HL-60 (cell line): ENCODE results near the gene TOPAZ1.

Source experiments
- DNase-seq, 2 experiments: peaks; one replicate each; pipeline ENCODE4 v3.0.0-alpha.2; 2010 to 2020; ENCODE audit warnings: low read depth in 1 of 2, low spot score in 1 of 2
- H3K27ac ChIP-seq: fragments of 250-450 bp; sonication (Bioruptor Pico); replicated peaks from 2 replicates; pipeline ENCODE4 v1.5.1; 2020; ENCODE audit warnings: mild to moderate bottlenecking, moderate library complexity
- H3K27me3 ChIP-seq: fragments of 250-450 bp; sonication (Bioruptor Pico); 2 replicates; pipeline ENCODE4 v1.5.1; 2021; ENCODE audit warnings: mild to moderate bottlenecking, moderate library complexity; ENCODE audit not compliant: insufficient read depth, poor library complexity, severe bottlenecking
- H3K4me3 ChIP-seq: replicated peaks from 2 replicates; pipeline ENCODE4 v1.5.1; 2011; ENCODE audit warnings: mild to moderate bottlenecking, control low read depth, low read length; ENCODE audit not compliant: insufficient read depth
- CTCF ChIP-seq: IDR thresholded peaks from one replicate; pipeline ENCODE4 v1.5.1; 2011; ENCODE audit warnings: low read length, control low read depth, inconsistent platforms; ENCODE audit not compliant: insufficient read depth
- GABPA ChIP-seq: IDR thresholded peaks from 2 replicates; pipeline ENCODE4 v1.6.1; 2012; ENCODE audit warnings: low read depth
- POLR2AphosphoS5 ChIP-seq: IDR thresholded peaks from 2 replicates; pipeline ENCODE4 v1.6.1; 2012; ENCODE audit warnings: low read depth
- REST ChIP-seq: IDR thresholded peaks from 2 replicates; pipeline ENCODE4 v1.6.1; 2012; ENCODE audit warnings: low read depth; ENCODE audit not compliant: insufficient replicate concordance
- SPI1 ChIP-seq: IDR thresholded peaks from 2 replicates; pipeline ENCODE4 v1.6.1; 2012; ENCODE audit warnings: low read depth, mild to moderate bottlenecking, borderline replicate concordance

TOPAZ1 gene

GRCh38 chr3:44206862-44207652 is 34.6 kb upstream of the TOPAZ1 start:
- Histone ChIP-seq H3K27ac (no peak overlapping the region), H3K27me3 (no peaks in the 10 kb centered on the region), H3K4me3 (no peak overlapping the region)
- TF ChIP-seq REST (no peak), CTCF (no peak), SPI1 (no peak), GABPA (no peak), POLR2AphosphoS5 (no peak)
- no peak for DNase-seq

GRCh38 chr3:44208086-44208485 is 33.6 kb upstream of the TOPAZ1 start:
- Histone ChIP-seq H3K27ac (no peak overlapping the region), H3K4me3 (no peak overlapping the region), H3K27me3 (no peaks in the 10 kb centered on the region)
- TF ChIP-seq SPI1 (no peak), POLR2AphosphoS5 (no peak), CTCF (no peak), REST (no peak), GABPA (no peak)
- no peak for DNase-seq

GRCh38 chr3:44208568-44208967 is 33.1 kb upstream of the TOPAZ1 start:
- H3K27me3 ChIP-seq = no peaks in the 10 kb centered on the region
- no peak overlapping the region for H3K27ac ChIP-seq
- no peak for TF ChIP-seq SPI1
- no peak overlapping the region for H3K4me3 ChIP-seq
- DNase-seq = no peak

GRCh38 chr3:44210967-44211366 is 30.7 kb upstream of the TOPAZ1 start:
- H3K27me3 ChIP-seq = no peaks in the 10 kb centered on the region
- DNase-seq = no peak
- TF ChIP-seq POLR2AphosphoS5 (no peak), SPI1 (no peak), CTCF (no peak), REST (no peak), GABPA (no peak)
- no peak overlapping the region for H3K4me3 ChIP-seq
- no peak overlapping the region for H3K27ac ChIP-seq
